UCSD-AML1 (cell line): ENCODE data around the gene DNER.
"Not testable (repeated sequence)": the region's sequence is repeated elsewhere in the genome, so short reads cannot be mapped to it uniquely, and the experiment has no call there.

Experiments
- DNase-seq: peaks from one replicate; lab custom pipeline; 2025; ENCODE audit not compliant: unreplicated experiment; lab: John Stamatoyannopoulos, UW

Gene DNER

GRCh38 chr2:229514273-229514895 lies 200.0 kb downstream of the DNER start:
- DNase-seq = no peak

GRCh38 chr2:229511524-229511923 lies 202.8 kb downstream of the DNER start:
- no peak for DNase-seq

GRCh38 chr2:229506699-229507098 lies 207.7 kb downstream of the DNER start:
- not testable (repeated sequence) for DNase-seq

- DNase-seq = no peak
Measured at GRCh38 chr2:229501051-229501794, 213.1 kb downstream of the DNER start.

- DNase-seq = no peak
Measured at GRCh38 chr2:229492034-229492433, 222.3 kb downstream of the DNER start.

GRCh38 chr2:229490167-229490566 lies 224.2 kb downstream of the DNER start:
- no peak for DNase-seq

- no peak for DNase-seq
Measured at GRCh38 chr2:229489016-229489415, 225.3 kb downstream of the DNER start.

- DNase-seq = no peak
Measured at GRCh38 chr2:229488232-229488631, 226.1 kb downstream of the DNER start.

- DNase-seq = no peak
Measured at GRCh38 chr2:229486673-229487072, 227.7 kb downstream of the DNER start.

GRCh38 chr2:229485857-229486256 lies 228.5 kb downstream of the DNER start:
- DNase-seq = no peak

GRCh38 chr2:229477269-229477755 lies 237.0 kb downstream of the DNER start:
- no peak for DNase-seq

GRCh38 chr2:229475778-229476177 lies 238.6 kb downstream of the DNER start:
- no peak for DNase-seq

GRCh38 chr2:229474125-229474524 lies 240.2 kb downstream of the DNER start:
- DNase-seq = no peak

GRCh38 chr2:229470781-229471180 lies 243.6 kb downstream of the DNER start:
- DNase-seq = no peak

GRCh38 chr2:229467783-229468182 lies 246.6 kb downstream of the DNER start:
- no peak for DNase-seq

GRCh38 chr2:229463841-229464346 lies 250.5 kb downstream of the DNER start:
- DNase-seq = no peak

- DNase-seq = no peak
Measured at GRCh38 chr2:229462112-229462511, 252.2 kb downstream of the DNER start.

GRCh38 chr2:229456091-229456490 lies 258.3 kb downstream of the DNER start:
- DNase-seq = no peak

- no peak for DNase-seq
Measured at GRCh38 chr2:229454934-229455631, 259.3 kb downstream of the DNER start.

GRCh38 chr2:229453230-229453629 lies 261.1 kb downstream of the DNER start:
- DNase-seq = no peak

GRCh38 chr2:229451852-229452251 lies 262.5 kb downstream of the DNER start:
- no peak for DNase-seq

GRCh38 chr2:229447227-229447626 lies 267.1 kb downstream of the DNER start:
- no peak for DNase-seq
